HEK293 (cell line): ENCODE data around the gene RBM20.

ENCODE experiments used
- CTCF ChIA-PET: fragments of 350-600 bp; formaldehyde crosslinking; extraction: SDS; loops from one replicate; lab custom pipeline; 2021; ENCODE audit warnings: antibody characterized with exemption; lab: Yijun Ruan, JAX
- POLR2A ChIA-PET: fragments of 300-600 bp; formaldehyde crosslinking; extraction: SDS; loops from one replicate; lab custom pipeline; 2020; ENCODE audit warnings: antibody characterized with exemption, inconsistent platforms; lab: Yijun Ruan, JAX
- H3K27ac ChIP-seq: fragments of 200-500 bp; sonication (Bioruptor generic); 2 replicates; pipeline ENCODE4 v1.5.1; 2014; ENCODE audit warnings: low read depth, low read length, control low read depth, inconsistent platforms; ENCODE audit errors: extremely low read depth
- H3K36me3 ChIP-seq, 2 experiments: fragments of 200-500 bp in 1 of 2; sonication (Bioruptor generic) in 1 of 2; 1 replicate in 1 of 2; 2 replicates in 1 of 2; pipeline ENCODE4 v1.5.1; 2014 to 2017; ENCODE audit warnings: inconsistent platforms in 2 of 2, low read length in 2 of 2; ENCODE audit not compliant: control insufficient read depth in 2 of 2, insufficient read depth in 1 of 2
- H3K4me1 ChIP-seq: fragments of 200-500 bp; sonication (Bioruptor generic); 2 replicates; pipeline ENCODE4 v1.5.1; 2014; ENCODE audit warnings: mild to moderate bottlenecking, low read length, inconsistent platforms; ENCODE audit not compliant: control insufficient read depth, insufficient read depth
- H3K4me3 ChIP-seq: 2 replicates; pipeline ENCODE4 v1.5.1; 2011; ENCODE audit warnings: low read depth, mild to moderate bottlenecking, control low read depth, low read length, moderate library complexity
- H3K9me3 ChIP-seq: fragments of 200-500 bp; sonication (Bioruptor generic); 2 replicates; pipeline ENCODE4 v1.5.1; 2014; ENCODE audit warnings: low read depth, low read length, inconsistent platforms; ENCODE audit not compliant: control insufficient read depth, insufficient read depth
- FEZF1 ChIP-seq: fragments of 450-650 bp; formaldehyde crosslinking; IDR thresholded peaks from 2 replicates; pipeline ENCODE4 v1.5.1; 2016; ENCODE audit warnings: missing biosample characterization, missing genetic modification characterization
- GFI1B ChIP-seq: fragments of 450-650 bp; formaldehyde crosslinking; IDR thresholded peaks from 2 replicates; pipeline ENCODE4 v1.5.1; 2016; ENCODE audit warnings: missing biosample characterization, missing genetic modification characterization
- PRDM1 ChIP-seq: fragments of 450-650 bp; formaldehyde crosslinking; IDR thresholded peaks from 2 replicates; pipeline ENCODE4; 2016; ENCODE audit warnings: missing biosample characterization, missing genetic modification characterization
- SCRT2 ChIP-seq: fragments of 450-650 bp; formaldehyde crosslinking; IDR thresholded peaks from 2 replicates; pipeline ENCODE4 v1.5.1; 2016; ENCODE audit warnings: missing biosample characterization, missing genetic modification characterization
- SP3 ChIP-seq: fragments of 450-650 bp; formaldehyde crosslinking; IDR thresholded peaks from 2 replicates; pipeline ENCODE4 v1.5.1; 2016; ENCODE audit warnings: missing biosample characterization, missing genetic modification characterization
- SP7 ChIP-seq: fragments of 450-650 bp; formaldehyde crosslinking; IDR thresholded peaks from 2 replicates; pipeline ENCODE4 v1.5.1; 2016; ENCODE audit warnings: missing biosample characterization, missing genetic modification characterization
- TCF7L2 ChIP-seq: IDR thresholded peaks from 2 replicates; pipeline ENCODE4 v1.6.1; 2011; ENCODE audit warnings: low read depth, mild to moderate bottlenecking, inconsistent platforms, low read length, moderate library complexity, borderline replicate concordance
- YY2 ChIP-seq: fragments of 450-650 bp; formaldehyde crosslinking; IDR thresholded peaks from 2 replicates; pipeline ENCODE4 v1.5.1; 2016; ENCODE audit warnings: missing biosample characterization, missing genetic modification characterization
- ZBTB1 ChIP-seq: fragments of 450-650 bp; formaldehyde crosslinking; IDR thresholded peaks from 2 replicates; pipeline ENCODE4 v1.5.1; 2016; ENCODE audit warnings: missing biosample characterization, missing genetic modification characterization
- ZBTB17 ChIP-seq: fragments of 450-650 bp; formaldehyde crosslinking; IDR thresholded peaks from 2 replicates; pipeline ENCODE4 v1.5.1; 2016; ENCODE audit warnings: missing biosample characterization, missing genetic modification characterization
- ZNF132 ChIP-seq: fragments of 450-650 bp; formaldehyde crosslinking; IDR thresholded peaks from 2 replicates; pipeline ENCODE4 v1.5.1; 2017; ENCODE audit warnings: missing biosample characterization, missing genetic modification characterization, borderline replicate concordance
- ZNF175 ChIP-seq: fragments of 450-650 bp; formaldehyde crosslinking; IDR thresholded peaks from 2 replicates; pipeline ENCODE4 v1.5.1; 2016; ENCODE audit warnings: missing biosample characterization, missing genetic modification characterization
- ZNF239 ChIP-seq: fragments of 450-650 bp; formaldehyde crosslinking; IDR thresholded peaks from 2 replicates; pipeline ENCODE4 v1.5.1; 2016; ENCODE audit warnings: missing biosample characterization, missing genetic modification characterization
- ZNF248 ChIP-seq: fragments of 450-650 bp; formaldehyde crosslinking; IDR thresholded peaks from 2 replicates; pipeline ENCODE4 v1.5.1; 2017; ENCODE audit warnings: missing biosample characterization, missing genetic modification characterization
- ZNF423 ChIP-seq: fragments of 450-650 bp; formaldehyde crosslinking; IDR thresholded peaks from 2 replicates; pipeline ENCODE4 v1.5.1; 2016; ENCODE audit warnings: missing biosample characterization, missing genetic modification characterization
- ZNF501 ChIP-seq: fragments of 450-650 bp; formaldehyde crosslinking; IDR thresholded peaks from 2 replicates; pipeline ENCODE4 v1.5.1; 2016; ENCODE audit warnings: missing biosample characterization, missing genetic modification characterization
- ZNF558 ChIP-seq: fragments of 450-650 bp; formaldehyde crosslinking; IDR thresholded peaks from 2 replicates; pipeline ENCODE4 v1.5.1; 2016; ENCODE audit warnings: missing biosample characterization, missing genetic modification characterization
- ZNF571 ChIP-seq: fragments of 450-650 bp; formaldehyde crosslinking; IDR thresholded peaks from 2 replicates; pipeline ENCODE4 v1.5.0; 2017; ENCODE audit warnings: missing biosample characterization, missing genetic modification characterization
- ZNF747 ChIP-seq: fragments of 450-650 bp; formaldehyde crosslinking; IDR thresholded peaks from 2 replicates; pipeline ENCODE4 v1.5.1; 2016; ENCODE audit warnings: missing biosample characterization, missing genetic modification characterization
- ZSCAN30 ChIP-seq: fragments of 450-650 bp; IDR thresholded peaks from 2 replicates; pipeline ENCODE4 v1.5.1; 2018; ENCODE audit warnings: missing biosample characterization, mild to moderate bottlenecking, missing genetic modification characterization, moderate library complexity
- TF ChIP-seq, protein P1 (sequence below): fragments of 450-650 bp; formaldehyde crosslinking; IDR thresholded peaks from 2 replicates; pipeline ENCODE4 v1.5.1; 2016; ENCODE audit warnings: missing biosample characterization, missing genetic modification characterization
- TF ChIP-seq, protein P2 (sequence below): fragments of 450-650 bp; formaldehyde crosslinking; conservative IDR thresholded peaks from 2 replicates; pipeline ENCODE4 v1.5.1; 2016; ENCODE audit warnings: low read depth, missing biosample characterization, missing genetic modification characterization

The RBM20 gene

DNA sequence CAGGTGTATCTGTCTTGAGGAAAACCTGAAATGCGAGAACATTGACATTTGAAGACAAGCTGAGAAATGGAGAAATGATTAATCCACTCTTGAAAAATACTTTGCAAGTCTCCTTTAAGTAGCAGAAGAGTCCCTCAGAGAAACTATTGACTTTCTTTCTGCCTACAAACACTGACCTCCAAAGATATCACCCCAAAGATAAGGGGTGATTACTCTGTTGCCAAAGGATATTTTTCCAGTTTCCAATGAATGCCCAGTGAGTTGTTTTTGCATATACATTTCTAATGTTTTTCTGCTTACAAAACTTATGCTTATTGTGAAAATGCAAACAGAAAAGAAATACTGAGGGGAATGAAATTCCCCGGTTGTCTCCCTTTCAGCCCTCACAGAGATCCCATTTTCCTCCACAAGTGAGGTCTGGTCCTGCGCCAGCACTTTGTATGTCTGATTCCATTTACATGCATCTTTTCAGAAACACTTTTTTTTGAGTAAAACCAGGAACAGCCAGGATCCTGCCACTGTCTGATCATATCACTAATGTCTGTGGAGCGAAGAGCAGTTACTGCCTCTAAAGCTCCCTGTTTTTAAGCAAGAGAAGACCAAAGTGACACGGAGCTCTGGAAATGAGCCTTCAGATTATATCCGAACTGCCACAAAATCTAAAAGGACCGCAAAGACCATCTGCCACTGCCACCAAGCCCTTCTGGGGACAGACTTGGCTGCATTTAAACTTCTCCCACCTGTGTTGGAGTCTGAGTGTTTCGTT is 144.7 kb downstream of the RBM20 start:
- POLR2A ChIA-PET = no interaction called here
- H3K27ac ChIP-seq = no peak overlapping the region

GRCh38 chr10:110789604-110790433 is 145.7 kb downstream of the RBM20 start:
- ChIA-PET POLR2A (no interaction called here), CTCF (interaction anchor here (1.1 kb wide), 1 partner anchor 181 kb away, joined by 3 read pairs; no protein-coding TSS in a partner anchor)
- H3K9me3 ChIP-seq = no peaks in the 10 kb centered on the region
- TF ChIP-seq ZBTB17 (tag by site-specific recombination) (peak; percentile 57; the same call in 1 of the 2 replicates), SP3 (tag by site-specific recombination) (no peak), FEZF1 (tag by site-specific recombination) (peak; percentile 30; the same call in 1 of the 2 replicates), PRDM1 (peak; percentile 59; the same call in 1 of the 2 replicates)
- H3K27ac ChIP-seq = no peak overlapping the region
- peaks cover 0 to 3% of the 10 kb centered on the region in 2 experiments; a peak in 1 of 3 replicates for H3K36me3 ChIP-seq
- peaks cover 2% of the 10 kb centered on the region; the same call in 1 of the 2 replicates for H3K4me1 ChIP-seq
- no peak overlapping the region for H3K4me3 ChIP-seq

More for the DNA sequence above, 144.7 kb downstream of the RBM20 start:
- TF ChIP-seq ZNF558 (tag by site-specific recombination) = no peak
- TF ChIP-seq ZNF423 (tag by site-specific recombination) = no peak
- no peak for TF ChIP-seq ZNF239 (tag by site-specific recombination)
- TF ChIP-seq ZNF248 (tag by site-specific recombination) = no peak
- H3K4me1 ChIP-seq = peaks cover 2% of the 10 kb centered on the region; the same call in 1 of the 2 replicates
- no peak overlapping the region for H3K4me3 ChIP-seq
- CTCF ChIA-PET = interaction anchor here (0.7 to 1.1 kb wide), 2 partner anchors 180 to 1194 kb away, joined by 3 read pairs; no protein-coding TSS in a partner anchor
- H3K36me3 ChIP-seq = peaks cover 3 to 10% of the 10 kb centered on the region in 2 experiments; a peak in 2 of 3 replicates
- H3K9me3 ChIP-seq = no peaks in the 10 kb centered on the region

- ChIA-PET POLR2A (no interaction called here), CTCF (interaction anchor here (0.5 kb wide), 1 partner anchor 121 kb away, joined by 3 read pairs; no protein-coding TSS in a partner anchor)
- H3K27ac ChIP-seq = no peak overlapping the region
- peaks cover 2% of the 10 kb centered on the region; the same call in 1 of the 2 replicates for H3K4me1 ChIP-seq
- no peaks in the 10 kb centered on the region for H3K36me3 ChIP-seq
- no peaks in the 10 kb centered on the region for H3K9me3 ChIP-seq
- H3K4me3 ChIP-seq = no peak overlapping the region
- TF ChIP-seq FEZF1 (tag by site-specific recombination) = no peak
- TF ChIP-seq, protein P1, sequence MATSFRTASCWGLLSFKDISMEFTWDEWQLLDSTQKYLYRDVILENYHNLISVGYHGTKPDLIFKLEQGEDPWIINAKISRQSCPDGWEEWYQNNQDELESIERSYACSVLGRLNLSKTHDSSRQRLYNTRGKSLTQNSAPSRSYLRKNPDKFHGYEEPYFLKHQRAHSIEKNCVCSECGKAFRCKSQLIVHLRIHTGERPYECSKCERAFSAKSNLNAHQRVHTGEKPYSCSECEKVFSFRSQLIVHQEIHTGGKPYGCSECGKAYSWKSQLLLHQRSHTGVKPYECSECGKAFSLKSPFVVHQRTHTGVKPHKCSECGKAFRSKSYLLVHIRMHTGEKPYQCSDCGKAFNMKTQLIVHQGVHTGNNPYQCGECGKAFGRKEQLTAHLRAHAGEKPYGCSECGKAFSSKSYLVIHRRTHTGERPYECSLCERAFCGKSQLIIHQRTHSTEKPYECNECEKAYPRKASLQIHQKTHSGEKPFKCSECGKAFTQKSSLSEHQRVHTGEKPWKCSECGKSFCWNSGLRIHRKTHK (tag by site-specific recombination) = no peak
- TF ChIP-seq SP7 (tag by site-specific recombination) = no peak
- TF ChIP-seq ZNF747 = no peak
- TF ChIP-seq ZNF175 (tag by site-specific recombination) = no peak
- TF ChIP-seq YY2 (tag by site-specific recombination) = no peak
- no peak for TF ChIP-seq ZSCAN30
- TF ChIP-seq ZNF571 = no peak
- no peak for TF ChIP-seq ZNF501 (tag by site-specific recombination)
- TF ChIP-seq, protein P2, sequence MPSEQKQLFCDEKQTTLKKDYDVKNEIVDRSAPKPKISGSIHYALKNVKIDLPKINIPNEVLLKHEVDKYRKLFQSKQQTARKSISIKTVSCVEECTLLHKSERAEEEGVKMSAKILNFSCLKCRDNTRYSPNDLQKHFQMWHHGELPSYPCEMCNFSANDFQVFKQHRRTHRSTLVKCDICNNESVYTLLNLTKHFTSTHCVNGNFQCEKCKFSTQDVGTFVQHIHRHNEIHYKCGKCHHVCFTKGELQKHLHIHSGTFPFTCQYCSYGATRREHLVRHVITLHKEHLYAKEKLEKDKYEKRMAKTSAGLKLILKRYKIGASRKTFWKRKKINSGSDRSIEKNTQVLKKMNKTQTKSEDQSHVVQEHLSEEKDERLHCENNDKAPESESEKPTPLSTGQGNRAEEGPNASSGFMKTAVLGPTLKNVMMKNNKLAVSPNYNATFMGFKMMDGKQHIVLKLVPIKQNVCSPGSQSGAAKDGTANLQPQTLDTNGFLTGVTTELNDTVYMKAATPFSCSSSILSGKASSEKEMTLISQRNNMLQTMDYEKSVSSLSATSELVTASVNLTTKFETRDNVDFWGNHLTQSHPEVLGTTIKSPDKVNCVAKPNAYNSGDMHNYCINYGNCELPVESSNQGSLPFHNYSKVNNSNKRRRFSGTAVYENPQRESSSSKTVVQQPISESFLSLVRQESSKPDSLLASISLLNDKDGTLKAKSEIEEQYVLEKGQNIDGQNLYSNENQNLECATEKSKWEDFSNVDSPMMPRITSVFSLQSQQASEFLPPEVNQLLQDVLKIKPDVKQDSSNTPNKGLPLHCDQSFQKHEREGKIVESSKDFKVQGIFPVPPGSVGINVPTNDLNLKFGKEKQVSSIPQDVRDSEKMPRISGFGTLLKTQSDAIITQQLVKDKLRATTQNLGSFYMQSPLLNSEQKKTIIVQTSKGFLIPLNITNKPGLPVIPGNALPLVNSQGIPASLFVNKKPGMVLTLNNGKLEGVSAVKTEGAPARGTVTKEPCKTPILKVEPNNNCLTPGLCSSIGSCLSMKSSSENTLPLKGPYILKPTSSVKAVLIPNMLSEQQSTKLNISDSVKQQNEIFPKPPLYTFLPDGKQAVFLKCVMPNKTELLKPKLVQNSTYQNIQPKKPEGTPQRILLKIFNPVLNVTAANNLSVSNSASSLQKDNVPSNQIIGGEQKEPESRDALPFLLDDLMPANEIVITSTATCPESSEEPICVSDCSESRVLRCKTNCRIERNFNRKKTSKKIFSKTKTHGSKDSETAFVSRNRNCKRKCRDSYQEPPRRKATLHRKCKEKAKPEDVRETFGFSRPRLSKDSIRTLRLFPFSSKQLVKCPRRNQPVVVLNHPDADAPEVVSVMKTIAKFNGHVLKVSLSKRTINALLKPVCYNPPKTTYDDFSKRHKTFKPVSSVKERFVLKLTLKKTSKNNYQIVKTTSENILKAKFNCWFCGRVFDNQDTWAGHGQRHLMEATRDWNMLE (tag by site-specific recombination) = no peak
- TF ChIP-seq SCRT2 = no peak
- TF ChIP-seq ZNF132 (tag by site-specific recombination) = no peak
- no peak for TF ChIP-seq ZBTB1 (tag by site-specific recombination)
- no peak for TF ChIP-seq GFI1B
- TF ChIP-seq TCF7L2 = no peak
Measured at GRCh38 chr10:110790913-110791506, 146.9 kb downstream of the RBM20 start.
